Right cardiac atrium (tissue), 5 donors: Measurements from ENCODE around the gene SRC. TPM values are rescaled to one million over a fixed set of nuclear protein-coding genes. Genes with fewer than 3 reads are reported as not detected.

ENCODE experiments used
- ATAC-seq, 2 donors: fragments of 200-7000 bp; cut with Tn5 transposase; one replicate each; pipeline versions ENCODE4 v1.8.0 to v1.9.1; 2020; ENCODE audit warnings: moderate library complexity in 2 of 2, mild to moderate bottlenecking in 1 of 2
- DNase-seq, 3 donors: peaks; one replicate each; pipeline ENCODE4 v3.0.0-alpha.2; 2020
- H3K27ac ChIP-seq: one replicate; pipeline ENCODE4 v1.5.1; 2013; ENCODE audit warnings: mild to moderate bottlenecking, low read length, control low read depth, moderate library complexity
- H3K27me3 ChIP-seq: one replicate; pipeline ENCODE4 v1.6.1; 2013; ENCODE audit not compliant: control insufficient read depth, insufficient read depth
- H3K4me1 ChIP-seq: one replicate; pipeline ENCODE4 v1.6.1; 2013; ENCODE audit warnings: low read length; ENCODE audit not compliant: control insufficient read depth, insufficient read depth
- H3K4me3 ChIP-seq: one replicate; pipeline ENCODE4 v1.5.1; 2013; ENCODE audit warnings: low read length, control low read depth
- H3K9me3 ChIP-seq: one replicate; pipeline ENCODE4 v1.6.1; 2013; ENCODE audit warnings: low read length; ENCODE audit not compliant: control insufficient read depth
- WGBS: extraction: QIAGEN DNeasy Blood & Tissue Kit; methylation state at CpG from one replicate; pipeline ENCODE4 v1.1.7; 2013; 5-methylcytosine and 5-hydroxymethylcytosine counted together
- intact Hi-C, 4 donors: fragments of 100-400 bp; cut with DNase I; formaldehyde crosslinking; loops; one replicate each; pipeline versions ENCODE4 v1.11.0 to v1.14.0; 2022 to 2023
- polyA plus RNA-seq: library from polyadenylated mRNA; stranded (reverse); fragments of 200-250 nt; gene quantifications from one replicate; pipeline ENCODE4 v1.2.3, GENCODE V29; 2013
- total RNA-seq, 4 donors: library from RNA; stranded (reverse); fragmentation: NEBNext Ultra II Directional; extraction: Animal tissue kit (Norgen Biotek cat#: 25700); gene quantifications; one replicate each; pipeline ENCODE4 v1.2.1, GENCODE V29; 2021
- donor health status: healthy with polysubstance abuse.
- donor health status: DM: no; HTN: yes; CAD: no.
- donor health status: DM: no; HTN: no; CAD: no.
- donor health status: DM: no; HTN: yes; CAD: no; lungs with severe emphysema.
- donor health status: DM: yes; HTN: yes; CAD: no.

SRC gene
- total and polyA plus RNA-seq, 5 donors: 9.5 to 14.0 (median 13.1) TPM

DNA sequence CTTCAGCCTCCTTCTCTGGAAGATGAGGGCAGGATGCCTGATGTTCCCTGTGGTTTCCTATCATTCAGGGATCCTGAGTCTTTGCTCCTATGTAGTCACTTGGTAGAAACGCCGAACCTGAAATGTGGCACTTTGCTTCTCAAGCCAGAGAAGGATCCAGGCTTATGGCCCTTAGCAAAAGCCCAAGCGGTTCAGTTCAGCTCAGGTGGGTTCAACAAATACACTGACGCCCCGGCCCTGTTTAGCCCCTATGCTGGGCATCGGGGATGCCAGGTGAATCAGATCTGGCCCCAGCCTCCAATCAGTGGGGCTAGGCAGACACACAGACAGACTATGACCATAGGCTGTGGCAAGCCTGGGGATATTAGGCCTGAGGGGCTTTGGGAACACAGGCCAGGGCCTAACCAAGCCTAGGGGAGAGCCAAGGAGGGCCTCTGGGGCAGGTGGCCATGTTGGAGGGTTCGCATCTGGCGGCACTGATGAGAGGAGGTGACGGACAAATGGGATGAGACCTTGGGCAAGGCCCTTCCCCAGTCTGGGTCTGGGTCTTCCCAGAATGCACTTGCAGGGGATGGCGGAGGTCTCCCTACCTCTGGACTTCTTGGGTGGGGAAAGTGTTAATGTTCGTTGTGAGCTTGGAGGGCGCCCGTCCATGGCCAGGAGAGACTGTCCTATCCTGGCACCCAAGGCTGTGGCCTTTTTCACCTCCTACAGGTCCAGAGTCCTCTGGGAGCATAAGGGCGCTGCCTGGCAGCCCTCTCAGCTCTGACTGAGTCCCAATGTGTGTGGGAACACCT is 17.6 kb upstream of the SRC start:
- 91% methylated on average over 14 of the region's 14 CpGs for WGBS
- H3K27ac ChIP-seq: peak overlapping the region; percentile 70
- DNase-seq: no peak

GRCh38 chr20:37329481-37330165 is 16.3 kb upstream of the SRC start:
- WGBS: 75% methylated on average over 6 of the region's 6 CpGs
- ATAC-seq: no peak
- H3K9me3 ChIP-seq: no peaks in the 10 kb centered on the region
- no peaks in the 10 kb centered on the region for H3K27me3 ChIP-seq
- H3K27ac ChIP-seq: no peak overlapping the region
- no peak for DNase-seq
- H3K4me1 ChIP-seq: peaks cover 5% of the 10 kb centered on the region
- intact Hi-C loops: no loop called here
- H3K4me3 ChIP-seq: no peak overlapping the region

More for the DNA sequence above, 17.6 kb upstream of the SRC start:
- intact Hi-C loops: no loop called here
- Histone ChIP-seq H3K27me3 (no peaks in the 10 kb centered on the region), H3K9me3 (no peaks in the 10 kb centered on the region), H3K4me1 (peaks cover 5% of the 10 kb centered on the region), H3K4me3 (no peak overlapping the region)
- no peak for ATAC-seq

- Histone ChIP-seq H3K9me3 (no peaks in the 10 kb centered on the region), H3K4me3 (no peak overlapping the region), H3K27me3 (no peaks in the 10 kb centered on the region), H3K4me1 (peaks cover 5% of the 10 kb centered on the region), H3K27ac (no peak overlapping the region)
- WGBS: 96% methylated on average over 6 of the region's 6 CpGs
- ATAC-seq: no peak
- intact Hi-C loops: no loop called here
- DNase-seq: no peak
These were observed 15.6 kb upstream of the SRC start for GRCh38 chr20:37330316-37330715.

DNA sequence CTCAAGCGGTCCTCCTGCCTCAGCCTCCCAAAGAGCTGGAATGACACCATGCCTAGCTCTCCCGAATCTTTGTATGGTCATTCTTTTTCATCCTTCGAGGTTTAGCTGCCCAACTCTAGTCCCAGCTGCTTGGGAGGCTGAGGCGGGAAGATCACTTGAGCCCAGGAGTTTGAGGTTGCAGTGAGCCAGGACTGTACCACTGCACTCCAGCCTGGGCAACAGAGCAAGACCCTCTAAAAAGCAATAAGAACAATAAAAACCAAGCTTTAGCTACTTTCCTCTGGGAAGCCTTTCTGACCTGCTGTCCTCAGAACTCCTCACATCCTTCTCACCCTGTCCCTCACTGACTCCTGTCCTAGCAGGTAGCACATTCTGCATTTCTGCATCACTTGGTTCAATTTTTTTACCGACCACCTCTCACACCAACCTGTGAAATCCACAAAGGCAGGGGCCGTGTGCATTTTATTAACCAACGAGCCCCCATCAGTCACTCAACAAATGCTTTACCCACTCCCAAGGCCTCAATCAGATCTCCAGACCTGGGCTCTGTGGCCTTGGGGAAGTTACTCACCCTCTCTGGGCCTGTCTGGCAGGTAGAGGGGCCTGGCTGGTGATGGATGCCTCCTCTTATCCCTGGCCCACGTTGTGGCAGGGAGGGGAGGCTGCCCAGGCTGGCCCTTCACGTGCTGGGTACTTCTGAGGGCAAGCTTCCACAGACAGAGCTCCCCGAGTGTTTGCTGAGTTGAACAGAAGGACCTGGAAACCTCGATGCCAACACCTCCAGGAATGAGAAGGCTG is 14.7 kb upstream of the SRC start:
- DNase-seq (no peak), ATAC-seq (no peak)
- 77% methylated on average over 11 of the region's 11 CpGs for WGBS
- H3K4me3 ChIP-seq: no peak overlapping the region
- peaks cover 5% of the 10 kb centered on the region for H3K4me1 ChIP-seq
- intact Hi-C loops: no loop called here
- H3K27ac ChIP-seq: no peak overlapping the region
- H3K9me3 ChIP-seq: no peaks in the 10 kb centered on the region
- no peaks in the 10 kb centered on the region for H3K27me3 ChIP-seq

- H3K27ac ChIP-seq: no peak overlapping the region
- WGBS: 86% methylated on average over 9 of the region's 9 CpGs
- intact Hi-C loops: no loop called here
- H3K4me1 ChIP-seq: peaks cover 3% of the 10 kb centered on the region
- peak in 1 of 3 donors; percentile 30 for DNase-seq
- H3K4me3 ChIP-seq: no peak overlapping the region
- ATAC-seq: no peak
- no peaks in the 10 kb centered on the region for H3K27me3 ChIP-seq
- H3K9me3 ChIP-seq: no peaks in the 10 kb centered on the region
These were observed 12.7 kb upstream of the SRC start for GRCh38 chr20:37333130-37333847.

- intact Hi-C loops: no loop called here
- DNase-seq (peak in 1 of 3 donors; percentile 58), ATAC-seq (no peak)
- Histone ChIP-seq H3K4me3 (no peak overlapping the region), H3K27ac (no peak overlapping the region), H3K4me1 (peaks cover 3% of the 10 kb centered on the region), H3K27me3 (no peaks in the 10 kb centered on the region), H3K9me3 (no peaks in the 10 kb centered on the region)
- WGBS: 79% methylated on average over 16 of the region's 16 CpGs
These were observed 12.1 kb upstream of the SRC start for GRCh38 chr20:37333848-37334318.

DNA sequence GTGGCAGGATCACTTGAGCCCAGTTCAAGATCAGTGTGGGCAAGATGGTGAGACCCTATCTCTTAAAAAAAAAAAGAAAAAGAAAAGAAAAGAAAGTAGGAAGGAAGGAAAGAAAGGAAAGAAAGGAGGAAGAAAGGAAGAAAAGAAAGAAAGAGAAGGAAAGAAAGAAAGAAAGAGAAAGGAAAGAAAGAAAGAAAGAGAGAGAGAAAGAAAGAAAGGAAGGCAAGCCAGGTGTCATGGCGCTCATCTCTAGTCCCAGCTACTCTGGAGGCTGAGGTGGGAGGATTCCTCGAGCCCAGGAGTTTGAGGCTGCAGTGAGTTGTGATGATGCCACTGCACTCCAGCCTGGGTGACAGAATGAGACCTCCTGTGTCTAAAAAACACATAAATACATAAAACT is 11.5 kb upstream of the SRC start:
- Histone ChIP-seq H3K27ac (no peak overlapping the region), H3K4me3 (no peak overlapping the region), H3K4me1 (peaks cover 3% of the 10 kb centered on the region), H3K9me3 (no peaks in the 10 kb centered on the region), H3K27me3 (no peaks in the 10 kb centered on the region)
- DNase-seq (no peak), ATAC-seq (no peak)
- 98% methylated on average over 2 of the region's 2 CpGs for WGBS
- intact Hi-C loops: no loop called here

DNA sequence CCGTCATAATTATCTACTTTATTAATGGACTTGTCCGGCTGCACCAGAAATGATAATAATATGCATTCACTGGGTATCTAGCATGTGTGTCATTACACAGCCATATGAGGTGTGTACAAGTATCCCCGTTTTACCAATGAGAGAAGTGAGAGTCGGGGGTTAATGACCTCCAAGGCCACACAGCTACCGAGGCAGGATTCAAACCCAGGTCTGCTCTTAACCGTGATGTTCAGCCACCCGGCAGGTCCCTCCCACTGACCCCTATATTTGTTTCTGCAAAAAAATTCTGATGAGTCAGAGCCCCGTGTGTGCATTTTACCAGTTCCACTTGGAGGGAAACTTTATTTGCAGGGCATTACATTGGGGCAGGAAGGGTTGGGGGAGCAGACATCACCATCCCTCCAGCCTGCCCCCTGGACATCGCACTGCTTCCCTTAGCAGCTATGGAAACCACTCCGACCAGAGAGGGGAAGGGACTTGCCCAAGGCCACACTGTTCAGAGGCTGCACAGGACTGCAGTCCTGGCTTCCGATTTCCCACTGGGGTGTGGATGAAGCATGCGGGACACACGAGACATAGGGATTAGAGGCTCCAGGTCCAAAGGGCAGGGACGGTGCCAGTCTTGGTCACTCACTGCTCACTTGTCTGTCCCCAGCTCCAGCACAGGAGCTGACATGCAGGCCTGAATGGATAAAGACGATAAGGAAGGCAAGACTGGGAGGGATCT is 10.1 kb upstream of the SRC start:
- no peak for DNase-seq
- Histone ChIP-seq H3K9me3 (no peaks in the 10 kb centered on the region), H3K4me1 (peaks cover 3% of the 10 kb centered on the region), H3K27me3 (no peaks in the 10 kb centered on the region), H3K27ac (no peak overlapping the region), H3K4me3 (no peak overlapping the region)
- intact Hi-C loops: no loop called here
- peak in 1 of 2 donors; percentile 12 for ATAC-seq
- WGBS: 57% methylated on average over 15 of the region's 15 CpGs

DNA sequence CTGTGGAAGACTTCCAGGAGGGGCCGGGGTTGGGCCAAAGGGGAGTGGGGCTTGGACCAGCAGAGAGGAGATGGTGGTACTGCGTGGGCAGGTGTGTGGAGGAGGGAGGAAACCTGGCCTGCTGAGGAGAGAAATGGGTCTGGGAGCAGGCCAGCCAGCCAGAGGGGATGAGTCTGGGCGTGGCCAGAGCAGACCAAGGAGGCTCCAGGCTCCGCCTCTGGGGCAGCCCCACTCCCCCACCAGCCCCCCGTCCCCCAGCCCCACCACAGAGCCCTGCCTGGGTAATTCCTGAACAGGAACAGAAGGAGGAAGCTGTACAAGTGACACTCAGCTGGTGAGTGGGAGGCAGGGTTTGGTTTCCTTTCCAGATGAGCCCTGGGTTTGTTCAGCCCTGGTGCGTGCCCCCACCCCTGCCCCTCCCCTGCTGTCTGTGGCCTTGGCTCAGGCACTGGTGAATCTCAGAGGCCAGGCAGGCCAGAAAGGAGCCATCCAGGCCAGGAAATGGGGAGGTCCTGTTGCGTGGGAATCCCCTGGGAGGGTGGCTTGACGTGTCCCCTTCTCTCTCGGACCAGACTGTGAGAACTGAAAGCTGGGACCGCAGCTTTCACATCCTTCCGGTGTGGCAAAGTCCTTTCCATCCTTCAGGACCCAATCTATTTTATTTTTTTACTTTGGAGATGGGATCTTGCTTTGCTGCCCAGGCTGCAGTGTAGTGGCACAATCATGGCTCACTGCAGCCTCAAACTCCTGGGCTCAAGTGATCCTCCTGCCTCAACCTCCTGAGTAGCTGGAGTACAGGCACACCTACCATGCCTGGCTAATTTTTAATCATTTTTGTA is 9.4 kb upstream of the SRC start:
- 35% methylated on average over 11 of the region's 11 CpGs for WGBS
- Histone ChIP-seq H3K4me1 (peaks cover 3% of the 10 kb centered on the region), H3K27ac (no peak overlapping the region), H3K4me3 (no peak overlapping the region), H3K9me3 (no peaks in the 10 kb centered on the region), H3K27me3 (no peaks in the 10 kb centered on the region)
- intact Hi-C loops: no loop called here
- ATAC-seq: peak; percentile 53 to 72
- peak; percentile 64 to 85 (median 82) for DNase-seq
